ENCODE data around the gene CFAP100.

DNA sequence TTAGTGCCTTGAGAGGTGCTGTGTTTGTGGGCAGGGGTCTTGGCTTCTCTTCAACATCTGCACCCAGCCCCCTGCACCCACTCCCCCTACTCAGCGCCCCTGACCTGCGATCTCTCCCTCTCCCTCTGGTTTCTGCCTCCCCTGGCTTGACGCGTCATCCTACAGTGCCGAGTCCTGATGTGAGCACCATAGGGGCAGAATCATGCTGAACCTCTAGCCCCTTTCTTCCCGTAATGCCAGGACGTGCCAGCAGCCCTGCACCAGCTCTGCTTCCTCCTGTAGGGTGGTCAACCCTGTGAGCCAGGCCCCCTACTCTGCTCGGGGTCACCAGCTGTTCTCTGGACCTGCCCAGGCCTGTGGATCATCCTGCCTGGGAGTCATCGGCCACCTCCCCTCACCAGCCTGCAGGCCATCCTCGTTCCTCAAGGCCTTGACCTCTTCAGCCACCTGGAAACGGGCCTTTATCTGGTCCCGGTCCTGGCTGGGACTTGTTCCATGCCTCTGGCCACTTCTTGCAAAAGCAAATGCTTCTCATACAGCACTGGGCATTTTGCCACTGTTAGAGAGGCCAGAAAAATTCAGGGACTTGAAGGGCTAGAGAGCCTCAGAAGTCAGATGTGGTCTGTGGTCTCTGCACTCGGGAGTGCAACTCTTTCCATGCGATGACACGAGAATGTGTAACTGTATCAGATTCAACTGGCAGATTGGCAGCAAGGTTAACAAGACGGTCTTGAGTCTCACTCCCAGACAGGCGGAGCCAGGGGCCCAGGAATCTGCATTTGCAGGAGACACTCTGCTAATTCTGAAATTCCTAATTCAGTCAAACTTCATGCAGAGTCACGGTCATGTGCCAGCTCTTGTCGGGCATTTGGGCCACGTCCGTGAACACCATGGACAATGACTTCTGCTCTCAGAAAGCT is 20.8 kb upstream of the CFAP100 start:
- TF ChIP-seq GATA3 (IDR thresholded peaks at IDR 0.05; ENCODE audit: low read depth, low read length) (no peak), GATA2 (IDR thresholded peaks at IDR 0.05; ENCODE audit: low read depth, low read length) (no peak)
